ENCODE data around the gene GRID1. TPM values are rescaled to one million over a fixed set of nuclear protein-coding genes. Genes with fewer than 3 reads are reported as not detected.

GRID1 gene
- total RNA-seq, 1 experiment from 2014 or later = 5.6 TPM

GRCh38 chr10:85832988-85833387 lies 533.6 kb downstream of the GRID1 start:
- no peaks in the 10 kb centered on the region for H3K79me2 ChIP-seq (ENCODE audit: insufficient read depth, low read length)
- no peaks in the 10 kb centered on the region for H4K20me1 ChIP-seq (ENCODE audit: insufficient read depth)
- H3K9me3 ChIP-seq (ENCODE audit: control insufficient read depth in 1 of 2, insufficient read depth in 1 of 2, low read depth in 1 of 2, low read length in 2 of 2) = no peaks in the 10 kb centered on the region
- no peak overlapping the region for H3K4me2 ChIP-seq (ENCODE audit: low read length)
- H2AFZ ChIP-seq (ENCODE audit: low read depth, low read length, poor library complexity, severe bottlenecking) = no peak overlapping the region
- DNase-seq (ENCODE audit: low read depth, low spot score) (no peak), ATAC-seq (no peak)
- H3K36me3 ChIP-seq (ENCODE audit: control insufficient read depth in 1 of 2, insufficient read depth in 2 of 2, low read length in 2 of 2) = no peaks in the 10 kb centered on the region
- H3K4me3 ChIP-seq (replicated peaks in 1 of 2; ENCODE audit: low read depth in 1 of 2, low read length in 2 of 2) = no peak overlapping the region
- BruUV-seq (replicated peaks) = no TSS peak
- no peak overlapping the region for H3K9ac ChIP-seq (ENCODE audit: low read length)
- intact Hi-C loops (cut with micrococcal nuclease) = no loop called here
- TF ChIP-seq, protein P1, sequence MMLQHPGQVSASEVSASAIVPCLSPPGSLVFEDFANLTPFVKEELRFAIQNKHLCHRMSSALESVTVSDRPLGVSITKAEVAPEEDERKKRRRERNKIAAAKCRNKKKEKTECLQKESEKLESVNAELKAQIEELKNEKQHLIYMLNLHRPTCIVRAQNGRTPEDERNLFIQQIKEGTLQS (IDR thresholded peaks at IDR 0.05) = no peak
- TF ChIP-seq CTCF (IDR thresholded peaks at IDR 0.05 in 2 of 3, conservative IDR thresholded peaks at IDR 0.05 in 1 of 3; ENCODE audit: borderline replicate concordance in 1 of 3, insufficient read depth in 1 of 3, low read depth in 2 of 3, low read length in 2 of 3) = no peak
- TF ChIP-seq SRF (IDR thresholded peaks at IDR 0.05; ENCODE audit: low read depth) = no peak
- TF ChIP-seq TCF7L2 (IDR thresholded peaks at IDR 0.05; ENCODE audit: borderline replicate concordance, extremely low read depth, insufficient read depth, insufficient read length) = no peak
- TF ChIP-seq RAD21 (IDR thresholded peaks at IDR 0.05; ENCODE audit: low read depth) = no peak
- H3K9me2 ChIP-seq (ENCODE audit: insufficient read depth) = no peaks in the 10 kb centered on the region
- RAD21 ChIA-PET (ENCODE audit: low non-redundant PET in 1 of 2, low total read pairs in 2 of 2, uncharacterized antibody in 2 of 2, unreplicated experiment in 2 of 2) = no interaction called here
- no peak overlapping the region for H3K27ac ChIP-seq (ENCODE audit: low read depth, low read length)
- no peaks in the 10 kb centered on the region for H3K4me1 ChIP-seq (ENCODE audit: control insufficient read depth in 1 of 2, insufficient read depth in 2 of 2, low read length in 2 of 2)
- POLR2A ChIA-PET = no interaction called here
- H3K27me3 ChIP-seq (ENCODE audit: insufficient read depth, low read length) = no peaks in the 10 kb centered on the region
- CTCF ChIA-PET = no interaction called here

- POLR2A ChIA-PET = no interaction called here
- Histone ChIP-seq H3K9me2 (ENCODE audit: insufficient read depth) (no peaks in the 10 kb centered on the region), H3K9me3 (ENCODE audit: control insufficient read depth in 1 of 2, insufficient read depth in 1 of 2, low read depth in 1 of 2, low read length in 2 of 2) (no peaks in the 10 kb centered on the region), H2AFZ (ENCODE audit: low read depth, low read length, poor library complexity, severe bottlenecking) (no peak overlapping the region), H3K4me1 (ENCODE audit: control insufficient read depth in 1 of 2, insufficient read depth in 2 of 2, low read length in 2 of 2) (no peaks in the 10 kb centered on the region), H3K4me2 (ENCODE audit: low read length) (no peak overlapping the region), H3K27ac (ENCODE audit: low read depth, low read length) (no peak overlapping the region), H3K36me3 (ENCODE audit: control insufficient read depth in 1 of 2, insufficient read depth in 2 of 2, low read length in 2 of 2) (no peaks in the 10 kb centered on the region), H3K27me3 (ENCODE audit: insufficient read depth, low read length) (no peaks in the 10 kb centered on the region), H3K9ac (ENCODE audit: low read length) (no peak overlapping the region), H4K20me1 (ENCODE audit: insufficient read depth) (no peaks in the 10 kb centered on the region), H3K79me2 (ENCODE audit: insufficient read depth, low read length) (no peaks in the 10 kb centered on the region), H3K4me3 (replicated peaks in 1 of 2; ENCODE audit: low read depth in 1 of 2, low read length in 2 of 2) (no peak overlapping the region)
- ATAC-seq = no peak
- RAD21 ChIA-PET (ENCODE audit: low non-redundant PET in 1 of 2, low total read pairs in 2 of 2, uncharacterized antibody in 2 of 2, unreplicated experiment in 2 of 2) = no interaction called here
- DNase-seq (ENCODE audit: low read depth, low spot score) = no peak
- intact Hi-C loops (cut with micrococcal nuclease) = no loop called here
- CTCF ChIA-PET = no interaction called here
- BruUV-seq (replicated peaks) = no TSS peak
- no peak for TF ChIP-seq ZFX (IDR thresholded peaks at IDR 0.05)
- TF ChIP-seq, protein P1 (IDR thresholded peaks at IDR 0.05) = no peak
- no peak for TF ChIP-seq SIN3A (IDR thresholded peaks at IDR 0.05; ENCODE audit: low read depth)
- TF ChIP-seq CEBPB (IDR thresholded peaks at IDR 0.05; ENCODE audit: low read depth) = no peak
- TF ChIP-seq, protein P2, sequence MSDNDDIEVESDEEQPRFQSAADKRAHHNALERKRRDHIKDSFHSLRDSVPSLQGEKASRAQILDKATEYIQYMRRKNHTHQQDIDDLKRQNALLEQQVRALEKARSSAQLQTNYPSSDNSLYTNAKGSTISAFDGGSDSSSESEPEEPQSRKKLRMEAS (IDR thresholded peaks at IDR 0.05) = no peak
- no peak for TF ChIP-seq POLR2AphosphoS5 (IDR thresholded peaks at IDR 0.05; ENCODE audit: low read depth, low read length)
- no peak for TF ChIP-seq YY1 (IDR thresholded peaks at IDR 0.05; ENCODE audit: extremely low read depth, insufficient replicate concordance, low read depth, low read length)
- TF ChIP-seq CTCF (IDR thresholded peaks at IDR 0.05 in 2 of 3, conservative IDR thresholded peaks at IDR 0.05 in 1 of 3; ENCODE audit: borderline replicate concordance in 1 of 3, insufficient read depth in 1 of 3, low read depth in 2 of 3, low read length in 2 of 3) = no peak
- TF ChIP-seq JUND (IDR thresholded peaks at IDR 0.05) = no peak
- TF ChIP-seq RAD21 (IDR thresholded peaks at IDR 0.05; ENCODE audit: low read depth) = no peak
- TF ChIP-seq, protein P3, sequence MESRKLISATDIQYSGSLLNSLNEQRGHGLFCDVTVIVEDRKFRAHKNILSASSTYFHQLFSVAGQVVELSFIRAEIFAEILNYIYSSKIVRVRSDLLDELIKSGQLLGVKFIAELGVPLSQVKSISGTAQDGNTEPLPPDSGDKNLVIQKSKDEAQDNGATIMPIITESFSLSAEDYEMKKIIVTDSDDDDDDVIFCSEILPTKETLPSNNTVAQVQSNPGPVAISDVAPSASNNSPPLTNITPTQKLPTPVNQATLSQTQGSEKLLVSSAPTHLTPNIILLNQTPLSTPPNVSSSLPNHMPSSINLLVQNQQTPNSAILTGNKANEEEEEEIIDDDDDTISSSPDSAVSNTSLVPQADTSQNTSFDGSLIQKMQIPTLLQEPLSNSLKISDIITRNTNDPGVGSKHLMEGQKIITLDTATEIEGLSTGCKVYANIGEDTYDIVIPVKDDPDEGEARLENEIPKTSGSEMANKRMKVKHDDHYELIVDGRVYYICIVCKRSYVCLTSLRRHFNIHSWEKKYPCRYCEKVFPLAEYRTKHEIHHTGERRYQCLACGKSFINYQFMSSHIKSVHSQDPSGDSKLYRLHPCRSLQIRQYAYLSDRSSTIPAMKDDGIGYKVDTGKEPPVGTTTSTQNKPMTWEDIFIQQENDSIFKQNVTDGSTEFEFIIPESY (IDR thresholded peaks at IDR 0.05; ENCODE audit: extremely low read depth, insufficient replicate concordance, low read length) = no peak
Observed at GRCh38 chr10:85831422-85831821, 535.2 kb downstream of the GRID1 start.

Data from HCT116 (cell line).